Measurements from ENCODE around the gene SCAF8. TPM values are rescaled to one million over a fixed set of nuclear protein-coding genes. Genes with fewer than 3 reads are reported as not detected.

SCAF8 gene
- total and polyA plus RNA-seq, 2 of the 8 experiments (the other 6 are each of a cell fraction or from before 2014, with no cell fraction given) = 20.3 to 46.3 TPM

DNA sequence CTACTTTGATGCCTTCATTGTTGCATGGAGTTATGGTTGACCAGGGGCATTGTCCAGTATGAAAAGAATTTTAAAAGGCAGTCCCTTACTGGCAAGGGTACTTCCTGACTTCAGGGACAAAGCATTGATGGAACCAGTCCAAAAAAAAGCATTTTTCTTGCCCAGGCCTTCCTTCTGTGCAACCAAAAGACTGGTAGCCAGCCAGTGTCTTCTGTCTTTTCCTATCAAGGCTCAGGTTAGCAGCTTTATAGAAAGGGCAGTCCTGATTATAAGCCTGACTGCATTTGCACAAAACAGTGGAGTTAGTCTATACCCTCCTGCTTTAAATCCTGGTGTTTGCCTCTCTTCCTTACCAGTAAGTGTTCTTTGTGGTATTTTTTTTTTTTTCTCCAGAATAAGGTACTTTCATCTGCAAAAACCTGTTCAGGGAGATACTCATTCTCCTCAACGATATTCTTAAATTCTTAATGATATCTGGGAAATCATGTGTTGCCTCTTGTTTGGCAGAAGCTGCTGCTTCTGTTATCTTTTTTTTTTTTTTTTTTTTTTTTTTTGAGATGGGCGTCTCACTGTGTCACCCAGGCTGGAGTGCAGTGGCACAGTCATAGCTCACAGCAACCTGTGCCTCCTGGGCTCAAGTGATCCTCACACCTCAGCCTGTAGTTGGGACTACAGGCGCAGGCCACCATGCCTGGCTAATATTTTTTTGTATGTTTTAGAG is 33.9 kb downstream of the SCAF8 start:
- no peak overlapping the region for H3K4me2 ChIP-seq (ENCODE audit: insufficient read depth in 1 of 2, low read depth in 2 of 2, low read length in 2 of 2)
- H4K8ac ChIP-seq (ENCODE audit: extremely low read depth, insufficient read depth, low read length) = no peak overlapping the region
- H3K4ac ChIP-seq (replicated peaks; ENCODE audit: insufficient read length, low read depth, low read length) = no peak overlapping the region
- FAIRE-seq (no peak), DNase-seq (ENCODE audit: low read depth in 1 of 2, low spot score in 2 of 2) (no peak)
- no peak overlapping the region for H2BK20ac ChIP-seq (ENCODE audit: low read length)
- H3K36me3 ChIP-seq (ENCODE audit: control insufficient read depth in 2 of 4, insufficient read depth in 4 of 4, low read length in 3 of 4) = no peaks in the 10 kb centered on the region
- POLR2A ChIA-PET (ENCODE audit: partially characterized antibody) = interaction anchor here (0.6 to 1.3 kb wide), 2 partner anchors 9 to 10 kb away, joined by 3 to 5 read pairs; no protein-coding TSS in a partner anchor
- H2BK15ac ChIP-seq (ENCODE audit: low read length) = no peak overlapping the region
- H3K79me2 ChIP-seq (ENCODE audit: control insufficient read depth in 1 of 2, insufficient read depth in 2 of 2, low read length in 2 of 2) = peaks cover 25 to 100% of the 10 kb centered on the region in 2 experiments
- 100% methylated on average over 2 of the region's 3 CpGs; no CpG with 5 or more reads in 1 of the 2 experiments for WGBS, 2 experiments (ENCODE audit: extremely low coverage in 1 of 2, insufficient coverage in 1 of 2, insufficient read length in 1 of 2, insufficient replicate concordance in 2 of 2, low coverage in 1 of 2, low lambda C conversion rate in 2 of 2, missing lambda C conversion rate in 1 of 2)
- no peak overlapping the region for H2BK120ac ChIP-seq (replicated peaks; ENCODE audit: low read depth, low read length)
- no peak overlapping the region for H2BK5ac ChIP-seq (ENCODE audit: low read depth, low read length)
- no peak overlapping the region for H3K56ac ChIP-seq (replicated peaks; ENCODE audit: insufficient read length, low read depth, low read length)
- H3K27ac ChIP-seq (ENCODE audit: low read depth, low read length) = no peak overlapping the region
- peaks cover 11% of the 10 kb centered on the region for H3K79me1 ChIP-seq (ENCODE audit: low read depth, low read length)
- CTCF ChIA-PET (ENCODE audit: partially characterized antibody) = no interaction called here
- H3K23ac ChIP-seq (ENCODE audit: insufficient read length) = no peak overlapping the region
- H3K9me3 ChIP-seq (ENCODE audit: insufficient read depth in 2 of 2, low read depth in 1 of 2, low read length in 1 of 2) = no peaks in the 10 kb centered on the region
- H3K23me2 ChIP-seq (ENCODE audit: low read depth, low read length) = no peaks in the 10 kb centered on the region
- peaks cover 0 to 7% (median 0%) of the 10 kb centered on the region in 4 experiments; a peak in 4 of 7 replicates for H3K4me1 ChIP-seq (replicated peaks in 1 of 4; ENCODE audit: control insufficient read depth in 3 of 4, insufficient read depth in 4 of 4, low read length in 3 of 4)
- no peaks in the 10 kb centered on the region for H3K27me3 ChIP-seq (replicated peaks in 1 of 4; ENCODE audit: control insufficient read depth in 3 of 4, extremely low read depth in 1 of 4, insufficient read depth in 3 of 4, low read length in 3 of 4)
- no peak overlapping the region for H3K4me3 ChIP-seq (ENCODE audit: extremely low read depth in 1 of 4, insufficient read depth in 2 of 4, low read depth in 3 of 4, low read length in 4 of 4)
- H2BK12ac ChIP-seq (ENCODE audit: low read depth, low read length) = no peak overlapping the region
- no peak overlapping the region for H3K18ac ChIP-seq (ENCODE audit: extremely low read depth, low read length)
- H4K5ac ChIP-seq (ENCODE audit: insufficient read length, low read depth, low read length) = no peak overlapping the region
- H4K91ac ChIP-seq (replicated peaks; ENCODE audit: insufficient read length, low read length) = no peak overlapping the region
- H3K9ac ChIP-seq (replicated peaks in 1 of 4; ENCODE audit: extremely low read depth in 1 of 4, low read depth in 3 of 4, low read length in 3 of 4) = no peak overlapping the region
- no peak overlapping the region for H3K14ac ChIP-seq (ENCODE audit: insufficient read length)
- H4K20me1 ChIP-seq (replicated peaks in 1 of 2; ENCODE audit: control insufficient read depth in 1 of 2, insufficient read depth in 2 of 2, low read length in 2 of 2) = peaks cover 9 to 17% of the 10 kb centered on the region in 2 experiments
- H2AK5ac ChIP-seq (ENCODE audit: low read depth, low read length) = no peak overlapping the region
- no peak overlapping the region for H2AFZ ChIP-seq (ENCODE audit: low read length)
- TF ChIP-seq BCL11A (IDR thresholded peaks at IDR 0.05; ENCODE audit: low read depth in 2 of 2, low read length in 2 of 2) (no peak), CBX5 (IDR thresholded peaks at IDR 0.05; ENCODE audit: low read depth, low read length) (no peak), HDAC6 (IDR thresholded peaks at IDR 0.05; ENCODE audit: low read depth, low read length) (no peak)
